Measurements from ENCODE around the gene ERVW-1. TPM values are rescaled to one million over a fixed set of nuclear protein-coding genes. Genes with fewer than 3 reads are reported as not detected.

Gene ERVW-1
- total and polyA plus RNA-seq, 2 experiments from 2014 or later, result 0.07 TPM; not detected in 1

- H3K27ac Mint-ChIP-seq, result no peak overlapping the region
- no peak overlapping the region for H3K27ac ChIP-seq (ENCODE audit: low read depth)
- H3K4me3 Mint-ChIP-seq, result no peak overlapping the region
- ATAC-seq (no peak), DNase-seq (ENCODE audit: low spot score) (no peak)
- TF ChIP-seq, protein P1, sequence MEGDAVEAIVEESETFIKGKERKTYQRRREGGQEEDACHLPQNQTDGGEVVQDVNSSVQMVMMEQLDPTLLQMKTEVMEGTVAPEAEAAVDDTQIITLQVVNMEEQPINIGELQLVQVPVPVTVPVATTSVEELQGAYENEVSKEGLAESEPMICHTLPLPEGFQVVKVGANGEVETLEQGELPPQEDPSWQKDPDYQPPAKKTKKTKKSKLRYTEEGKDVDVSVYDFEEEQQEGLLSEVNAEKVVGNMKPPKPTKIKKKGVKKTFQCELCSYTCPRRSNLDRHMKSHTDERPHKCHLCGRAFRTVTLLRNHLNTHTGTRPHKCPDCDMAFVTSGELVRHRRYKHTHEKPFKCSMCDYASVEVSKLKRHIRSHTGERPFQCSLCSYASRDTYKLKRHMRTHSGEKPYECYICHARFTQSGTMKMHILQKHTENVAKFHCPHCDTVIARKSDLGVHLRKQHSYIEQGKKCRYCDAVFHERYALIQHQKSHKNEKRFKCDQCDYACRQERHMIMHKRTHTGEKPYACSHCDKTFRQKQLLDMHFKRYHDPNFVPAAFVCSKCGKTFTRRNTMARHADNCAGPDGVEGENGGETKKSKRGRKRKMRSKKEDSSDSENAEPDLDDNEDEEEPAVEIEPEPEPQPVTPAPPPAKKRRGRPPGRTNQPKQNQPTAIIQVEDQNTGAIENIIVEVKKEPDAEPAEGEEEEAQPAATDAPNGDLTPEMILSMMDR (conservative IDR thresholded peaks at IDR 0.05; ENCODE audit: low read depth in 2 of 2), result no peak
- TF ChIP-seq ZNF462 (CRISPR knock-in tag; IDR thresholded peaks at IDR 0.05) (no peak), CREB1 (CRISPR knock-in tag; IDR thresholded peaks at IDR 0.05; ENCODE audit: low read depth) (no peak), ZNF114 (CRISPR knock-in tag; IDR thresholded peaks at IDR 0.05) (no peak), EZH2 (IDR thresholded peaks at IDR 0.05; ENCODE audit: low read depth, unreplicated experiment) (no peak), JUNB (IDR thresholded peaks at IDR 0.05; ENCODE audit: unreplicated experiment) (no peak), ZNF331 (CRISPR knock-in tag; IDR thresholded peaks at IDR 0.05; ENCODE audit: low read depth) (no peak), STAT1 (IDR thresholded peaks at IDR 0.05; ENCODE audit: unreplicated experiment) (no peak), NANOG (IDR thresholded peaks at IDR 0.05; ENCODE audit: borderline replicate concordance) (no peak), EZH2phosphoT487 (IDR thresholded peaks at IDR 0.05; ENCODE audit: unreplicated experiment) (no peak), REST (IDR thresholded peaks at IDR 0.05; ENCODE audit: unreplicated experiment) (no peak)
- TF ChIP-seq, protein P2, sequence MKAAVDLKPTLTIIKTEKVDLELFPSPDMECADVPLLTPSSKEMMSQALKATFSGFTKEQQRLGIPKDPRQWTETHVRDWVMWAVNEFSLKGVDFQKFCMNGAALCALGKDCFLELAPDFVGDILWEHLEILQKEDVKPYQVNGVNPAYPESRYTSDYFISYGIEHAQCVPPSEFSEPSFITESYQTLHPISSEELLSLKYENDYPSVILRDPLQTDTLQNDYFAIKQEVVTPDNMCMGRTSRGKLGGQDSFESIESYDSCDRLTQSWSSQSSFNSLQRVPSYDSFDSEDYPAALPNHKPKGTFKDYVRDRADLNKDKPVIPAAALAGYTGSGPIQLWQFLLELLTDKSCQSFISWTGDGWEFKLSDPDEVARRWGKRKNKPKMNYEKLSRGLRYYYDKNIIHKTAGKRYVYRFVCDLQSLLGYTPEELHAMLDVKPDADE (IDR thresholded peaks at IDR 0.05), result no peak
- no peak overlapping the region for H3K4me3 ChIP-seq
- H3K79me2 ChIP-seq (replicated peaks; ENCODE audit: insufficient read depth), result no peaks in the 10 kb centered on the region
- peaks cover 33% of the 10 kb centered on the region for H3K36me3 ChIP-seq (ENCODE audit: insufficient read depth)
- no peaks in the 10 kb centered on the region for H3K27me3 ChIP-seq (ENCODE audit: insufficient read depth)
- no peaks in the 10 kb centered on the region for H3K9me3 Mint-ChIP-seq
- H3K9me2 ChIP-seq (ENCODE audit: insufficient read depth), result no peaks in the 10 kb centered on the region
- H3K4me1 Mint-ChIP-seq, result no peaks in the 10 kb centered on the region
- no peaks in the 10 kb centered on the region for H4K20me1 ChIP-seq (replicated peaks; ENCODE audit: insufficient read depth)
- H3K4me1 ChIP-seq (ENCODE audit: insufficient read depth), result no peaks in the 10 kb centered on the region
- peaks cover 28% of the 10 kb centered on the region; the same call in 2 of the 3 replicates for H3K36me3 Mint-ChIP-seq (ENCODE audit: low read depth)
- no peaks in the 10 kb centered on the region for H3K27me3 Mint-ChIP-seq (ENCODE audit: insufficient read depth, low read depth, poor library complexity)
- no peak overlapping the region for H3K4me2 ChIP-seq
- H3F3A ChIP-seq (replicated peaks; ENCODE audit: low read depth), result no peaks in the 10 kb centered on the region
- H2AFZ ChIP-seq, result no peak overlapping the region
These were observed 26.0 kb upstream of the ERVW-1 start for GRCh38 chr7:92503767-92504166.
